GM21737 (cell line): Measurements from ENCODE around the gene RYR1.
A peak's percentile ranks its signal among the peaks of the same experiment; 100 is the strongest.
"Not testable (repeated sequence)": the region's sequence is repeated elsewhere in the genome, so short reads cannot be mapped to it uniquely, and the experiment has no call there.

Experiments used
- ATAC-seq: cut with Tn5 transposase; IDR thresholded peaks from one replicate; pipeline ENCODE4 v1.9.1; 2021; ENCODE audit warnings: mild to moderate bottlenecking, moderate library complexity; ENCODE audit not compliant: unreplicated experiment

Gene RYR1

GRCh38 chr19:38488096-38488495 is 54.6 kb downstream of the RYR1 start:
- no peak for ATAC-seq

DNA sequence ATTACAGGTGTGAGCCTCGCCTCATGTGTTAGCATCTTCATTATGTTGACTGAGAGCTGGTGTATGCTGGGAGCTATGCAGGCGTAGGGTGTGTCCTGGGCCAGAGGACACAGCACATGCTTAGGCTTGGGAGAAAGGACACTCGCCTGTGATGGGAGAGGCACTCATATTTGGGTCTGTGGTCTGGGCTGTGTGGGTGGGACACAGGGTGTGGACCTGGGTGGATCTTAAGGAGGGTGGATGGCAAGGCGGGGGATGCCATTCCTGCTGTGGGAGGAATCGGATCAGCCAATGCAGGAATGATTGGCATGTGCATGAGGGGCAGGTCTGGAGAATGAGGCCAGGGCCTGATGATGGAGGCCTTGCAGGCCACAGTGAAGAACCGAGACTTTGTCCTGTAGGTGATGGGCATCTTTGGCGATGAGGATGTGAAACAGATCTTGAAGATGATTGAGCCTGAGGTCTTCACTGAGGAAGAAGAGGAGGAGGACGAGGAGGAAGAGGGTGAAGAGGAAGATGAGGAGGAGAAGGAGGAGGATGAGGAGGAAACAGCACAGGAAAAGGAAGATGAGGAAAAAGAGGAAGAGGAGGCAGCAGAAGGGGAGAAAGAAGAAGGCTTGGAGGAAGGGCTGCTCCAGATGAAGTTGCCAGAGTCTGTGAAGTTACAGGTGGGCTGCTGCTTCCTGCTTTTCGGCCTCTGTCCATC is 55.4 kb downstream of the RYR1 start:
- no peak for ATAC-seq

GRCh38 chr19:38490861-38491260 is 57.4 kb downstream of the RYR1 start:
- ATAC-seq = no peak

GRCh38 chr19:38492181-38492813 is 58.8 kb downstream of the RYR1 start:
- no peak for ATAC-seq

- ATAC-seq = no peak
These were observed 60.9 kb downstream of the RYR1 start for GRCh38 chr19:38494379-38494778.

DNA sequence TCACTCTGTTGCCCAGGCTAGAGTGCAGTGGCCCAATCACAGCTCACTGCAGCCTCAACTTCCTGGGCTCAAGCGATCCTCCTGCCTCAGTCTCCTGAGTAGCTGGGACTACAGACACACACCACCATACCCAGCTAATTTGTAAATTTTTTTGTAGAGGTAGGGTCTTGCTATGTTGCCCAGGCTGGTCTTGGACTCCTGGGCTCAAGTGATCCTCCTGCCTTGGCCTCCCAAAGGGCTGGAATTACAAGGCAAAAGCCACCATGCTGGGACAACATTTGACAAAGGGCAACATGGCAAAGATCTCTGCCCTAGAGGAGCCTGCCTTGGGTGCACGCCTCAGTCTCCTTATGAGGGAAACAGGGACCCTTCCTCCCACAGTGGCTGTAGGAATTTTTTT is 61.9 kb downstream of the RYR1 start:
- not testable (repeated sequence) for ATAC-seq

- ATAC-seq = no peak
These were observed 62.6 kb downstream of the RYR1 start for GRCh38 chr19:38496116-38496515.

GRCh38 chr19:38496603-38497487 is 63.4 kb downstream of the RYR1 start:
- ATAC-seq = no peak

DNA sequence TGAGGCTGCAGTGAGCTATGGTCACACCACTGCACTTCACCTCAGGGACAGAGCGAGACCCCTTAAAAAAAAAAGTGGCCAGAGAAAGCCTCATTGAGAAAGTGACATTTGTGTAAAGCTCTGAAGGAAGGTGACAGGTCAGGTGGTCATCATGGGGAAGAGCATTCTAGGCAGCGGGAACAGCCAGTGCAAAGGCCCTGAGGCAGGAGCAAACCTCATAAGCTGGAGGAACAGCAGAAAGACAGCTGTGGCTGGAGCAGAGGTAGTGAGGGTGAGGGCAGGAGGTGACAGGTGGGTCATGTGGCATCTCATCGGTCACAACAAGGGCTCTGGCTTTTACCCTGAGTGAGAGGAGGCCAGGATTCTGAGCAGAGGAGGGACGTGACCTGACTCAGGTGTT is 64.4 kb downstream of the RYR1 start:
- no peak for ATAC-seq

DNA sequence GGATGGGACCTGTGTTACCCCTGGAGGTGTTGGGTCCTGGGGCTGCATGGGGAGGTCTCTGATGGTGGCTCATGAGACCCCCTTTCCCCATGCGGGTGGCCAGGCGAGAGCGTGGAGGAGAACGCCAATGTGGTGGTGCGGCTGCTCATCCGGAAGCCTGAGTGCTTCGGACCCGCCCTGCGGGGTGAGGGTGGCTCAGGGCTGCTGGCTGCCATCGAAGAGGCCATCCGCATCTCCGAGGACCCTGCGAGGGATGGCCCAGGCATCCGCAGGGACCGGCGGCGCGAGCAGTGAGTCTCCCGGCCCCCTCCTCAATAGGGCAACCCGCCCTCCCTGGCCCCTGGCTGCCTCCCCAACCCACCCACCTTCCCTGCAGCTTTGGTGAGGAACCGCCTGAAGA is 66.0 kb downstream of the RYR1 start:
- no peak for ATAC-seq

DNA sequence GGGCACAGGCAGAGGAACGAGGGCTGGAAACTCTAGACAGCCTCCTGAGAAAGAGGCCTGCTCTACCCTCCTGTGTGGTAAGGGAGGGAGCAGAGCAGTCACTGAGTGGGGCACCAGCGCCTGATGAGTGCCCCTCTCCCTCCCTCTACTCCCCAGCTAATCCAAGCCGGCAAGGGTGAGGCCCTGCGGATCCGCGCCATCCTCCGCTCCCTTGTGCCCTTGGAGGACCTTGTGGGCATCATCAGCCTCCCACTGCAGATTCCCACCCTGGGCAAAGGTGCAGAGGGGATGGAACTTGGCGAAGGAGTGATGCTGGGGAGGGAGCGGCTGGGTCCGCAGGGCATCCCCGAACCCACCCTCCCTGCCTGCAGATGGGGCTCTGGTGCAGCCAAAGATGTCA is 67.0 kb downstream of the RYR1 start:
- ATAC-seq = no peak

DNA sequence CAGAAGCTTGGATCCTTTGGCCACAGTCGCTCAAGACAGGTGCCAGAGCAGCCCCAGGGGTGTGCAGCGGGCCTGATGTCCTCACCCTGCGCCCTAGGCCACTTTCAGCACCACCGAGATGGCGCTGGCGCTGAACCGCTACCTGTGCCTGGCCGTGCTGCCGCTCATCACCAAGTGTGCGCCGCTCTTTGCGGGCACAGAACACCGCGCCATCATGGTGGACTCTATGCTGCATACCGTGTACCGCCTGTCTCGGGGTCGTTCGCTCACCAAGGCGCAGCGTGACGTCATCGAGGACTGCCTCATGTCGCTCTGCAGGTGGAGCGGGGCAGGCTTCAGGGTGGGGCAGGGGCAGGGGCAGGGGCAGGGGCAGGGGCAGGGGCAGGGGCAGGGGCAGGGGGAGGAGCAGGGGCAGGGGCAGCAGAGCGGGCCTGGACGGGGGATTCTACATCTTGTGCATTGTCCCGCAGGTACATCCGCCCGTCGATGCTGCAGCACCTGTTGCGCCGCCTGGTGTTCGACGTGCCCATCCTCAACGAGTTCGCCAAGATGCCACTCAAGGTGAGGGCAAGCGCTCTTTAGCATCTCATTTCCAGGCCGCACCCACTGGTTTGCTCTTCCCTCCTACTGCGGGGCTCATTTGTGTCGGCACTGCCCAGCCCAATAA is 69.1 kb downstream of the RYR1 start:
- no peak for ATAC-seq

GRCh38 chr19:38503077-38503410 is 69.6 kb downstream of the RYR1 start:
- ATAC-seq = no peak

DNA sequence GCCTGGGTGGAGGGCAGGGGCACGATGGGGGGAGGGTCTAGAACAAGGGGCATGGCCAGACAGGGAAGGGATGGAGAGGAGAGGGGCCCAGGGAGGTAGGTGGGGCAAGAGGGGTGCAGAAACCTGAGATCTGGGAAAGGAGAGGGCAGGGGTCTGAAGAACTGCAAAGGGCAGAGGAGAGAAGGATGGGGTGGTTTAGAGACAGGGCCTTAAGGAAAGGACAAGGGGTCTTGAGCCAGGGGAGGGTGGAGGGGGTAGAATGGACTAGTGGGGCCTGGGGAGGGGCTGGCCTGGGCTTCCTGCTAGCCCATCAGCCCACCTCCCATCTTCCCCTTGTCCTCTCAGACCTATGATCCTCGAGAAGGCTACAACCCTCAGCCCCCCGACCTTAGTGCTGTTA is 72.5 kb downstream of the RYR1 start:
- ATAC-seq = no peak

- no peak for ATAC-seq
These were observed 72.9 kb downstream of the RYR1 start for GRCh38 chr19:38506375-38506722.

DNA sequence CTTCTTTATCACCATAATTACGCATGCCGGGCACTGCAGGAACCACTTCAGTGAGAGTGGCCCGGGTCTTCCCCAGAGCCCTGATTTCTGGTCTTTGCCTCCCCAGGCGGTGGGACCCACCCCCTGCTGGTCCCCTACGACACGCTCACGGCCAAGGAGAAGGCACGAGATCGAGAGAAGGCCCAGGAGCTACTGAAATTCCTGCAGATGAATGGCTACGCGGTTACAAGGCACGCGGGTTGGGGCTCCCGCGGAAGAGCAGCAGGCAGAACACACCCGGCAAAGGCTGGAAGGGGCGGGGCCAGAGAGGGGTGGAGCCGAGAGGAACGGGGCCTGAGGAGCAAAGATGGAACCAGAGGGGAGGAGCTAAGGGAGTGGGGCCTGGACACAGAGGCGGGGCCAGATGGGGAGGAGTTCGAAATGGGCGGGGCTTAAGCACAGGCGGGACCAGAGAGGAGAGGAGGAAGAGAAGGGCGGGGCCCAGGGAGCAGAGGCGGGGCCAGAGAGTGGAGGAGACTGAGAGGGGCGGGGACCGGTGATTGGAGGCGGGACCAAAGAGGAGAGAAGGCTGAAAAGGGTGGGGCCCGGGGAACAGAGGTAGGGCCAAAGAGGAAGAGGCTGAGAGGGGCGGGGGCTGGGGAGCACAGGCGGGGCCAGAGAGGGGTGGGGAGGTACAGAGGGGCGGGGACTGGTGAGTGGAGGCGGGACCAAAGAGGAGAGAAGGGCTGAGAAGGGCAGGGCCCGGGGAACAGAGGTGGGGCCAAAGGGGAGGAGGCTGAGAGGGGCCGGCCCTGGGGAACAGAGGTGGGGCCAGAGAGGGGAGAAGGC is 73.4 kb downstream of the RYR1 start:
- peak; percentile 61 for ATAC-seq

DNA sequence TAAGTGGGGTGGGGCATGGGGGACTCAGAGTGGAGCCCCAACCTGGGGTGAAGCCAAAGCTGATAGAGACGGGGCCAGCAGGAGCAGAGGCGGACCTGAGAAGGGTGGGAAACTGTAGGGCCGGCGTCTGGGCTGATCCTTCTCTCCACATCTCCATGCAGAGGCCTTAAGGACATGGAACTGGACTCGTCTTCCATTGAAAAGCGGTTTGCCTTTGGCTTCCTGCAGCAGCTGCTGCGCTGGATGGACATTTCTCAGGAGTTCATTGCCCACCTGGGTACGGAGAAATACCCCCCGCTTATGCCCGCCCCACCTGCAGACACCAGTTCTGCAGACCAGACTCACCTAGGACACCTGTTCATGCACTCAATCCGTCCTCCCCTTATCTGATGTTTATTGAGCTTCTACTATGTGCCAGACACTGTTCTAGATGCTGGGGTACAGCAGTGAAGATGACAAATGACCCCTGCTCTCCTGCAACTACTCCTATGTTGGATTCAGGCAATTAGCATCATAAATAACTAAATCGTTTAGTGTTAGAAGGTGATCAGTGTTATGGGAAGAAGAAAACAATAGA is 74.1 kb downstream of the RYR1 start:
- no peak for ATAC-seq

- ATAC-seq = no peak
These were observed 75.0 kb downstream of the RYR1 start for GRCh38 chr19:38508507-38508906.

DNA sequence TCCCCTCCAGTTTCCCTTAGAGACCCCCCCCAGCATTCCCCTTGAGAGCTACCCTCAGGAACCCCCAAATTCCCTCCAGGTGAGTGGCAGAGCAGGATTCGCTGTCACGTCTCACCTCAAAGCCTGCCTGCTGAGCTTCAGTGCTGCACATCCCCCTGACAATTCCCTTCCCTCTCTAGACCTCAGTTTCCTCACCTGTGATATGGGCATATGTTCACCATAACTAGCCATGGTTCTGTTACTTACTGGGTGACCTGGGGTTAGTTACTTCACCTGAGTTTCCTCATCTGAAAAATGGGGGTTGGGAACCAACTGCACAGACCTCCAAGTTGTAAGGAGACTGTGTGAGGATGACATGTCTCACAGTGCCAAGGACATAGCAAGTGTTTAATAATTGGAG is 75.5 kb downstream of the RYR1 start:
- ATAC-seq = no peak

GRCh38 chr19:38511074-38511708 is 77.7 kb downstream of the RYR1 start:
- no peak for ATAC-seq
